Trophoblast cell (in vitro differentiated cells and primary cell): Measurements from ENCODE around the gene SPATA6.
"Not testable (repeated sequence)": the region's sequence is repeated elsewhere in the genome, so short reads cannot be mapped to it uniquely, and the experiment has no call there.

Source experiments
- DNase-seq, 2 donors: peaks; one replicate each; pipeline ENCODE4 v3.0.0-alpha.2; 2016
- H2AFZ ChIP-seq: 2 replicates; pipeline ENCODE4 v1.6.1; 2013; ENCODE audit warnings: low read length, moderate library complexity, mild to moderate bottlenecking; ENCODE audit not compliant: insufficient read depth, poor library complexity
- H2AK5ac ChIP-seq: 2 replicates; pipeline ENCODE4 v1.6.1; 2013; ENCODE audit warnings: mild to moderate bottlenecking, low read length
- H2BK120ac ChIP-seq: 2 replicates; pipeline ENCODE4 v1.6.1; 2013; ENCODE audit warnings: low read length, mild to moderate bottlenecking, moderate library complexity; ENCODE audit not compliant: insufficient read depth, poor library complexity
- H2BK12ac ChIP-seq: 2 replicates; pipeline ENCODE4 v1.6.1; 2013; ENCODE audit warnings: mild to moderate bottlenecking, low read length, moderate library complexity
- H2BK5ac ChIP-seq: 2 replicates; pipeline ENCODE4 v1.6.1; 2013; ENCODE audit warnings: low read length, low read depth, moderate library complexity, mild to moderate bottlenecking; ENCODE audit not compliant: poor library complexity
- H3K14ac ChIP-seq: 2 replicates; pipeline ENCODE4 v1.6.1; 2013; ENCODE audit warnings: mild to moderate bottlenecking, low read length
- H3K18ac ChIP-seq: 2 replicates; pipeline ENCODE4 v1.6.1; 2013; ENCODE audit warnings: mild to moderate bottlenecking, low read length
- H3K23ac ChIP-seq: 2 replicates; pipeline ENCODE4 v1.6.1; 2013; ENCODE audit warnings: low read length
- H3K27ac ChIP-seq: 2 replicates; pipeline ENCODE4 v1.5.1; 2013; ENCODE audit warnings: low read depth, mild to moderate bottlenecking, inconsistent platforms, low read length, moderate library complexity
- H3K27me3 ChIP-seq: 2 replicates; pipeline ENCODE4 v1.6.1; 2013; ENCODE audit warnings: inconsistent platforms, mild to moderate bottlenecking, low read length, moderate library complexity; ENCODE audit not compliant: insufficient read depth
- H3K36me3 ChIP-seq, 2 experiments: 1 replicate in 1 of 2; 2 replicates in 1 of 2; pipeline ENCODE4 v1.6.1; 2013; ENCODE audit warnings: low read length in 2 of 2, mild to moderate bottlenecking in 2 of 2, moderate library complexity in 1 of 2; ENCODE audit not compliant: insufficient read depth in 2 of 2, control insufficient read depth in 1 of 2
- H3K4ac ChIP-seq: 2 replicates; pipeline ENCODE4 v1.6.1; 2013; ENCODE audit warnings: low read depth, mild to moderate bottlenecking, low read length, moderate library complexity
- H3K4me1 ChIP-seq, 2 experiments: 1 replicate in 1 of 2; 2 replicates in 1 of 2; pipeline ENCODE4 v1.6.1; 2013; ENCODE audit warnings: low read length in 2 of 2, mild to moderate bottlenecking in 2 of 2, moderate library complexity in 1 of 2; ENCODE audit not compliant: insufficient read depth in 2 of 2, control insufficient read depth in 1 of 2
- H3K4me2 ChIP-seq: 2 replicates; pipeline ENCODE4 v1.6.1; 2013; ENCODE audit warnings: inconsistent platforms, mild to moderate bottlenecking, low read length, moderate library complexity
- H3K4me3 ChIP-seq: 2 replicates; pipeline ENCODE4 v1.5.1; 2013; ENCODE audit warnings: mild to moderate bottlenecking, low read depth, low read length, inconsistent platforms
- H3K79me1 ChIP-seq: one replicate; pipeline ENCODE4 v1.6.1; 2013; ENCODE audit warnings: low read length
- H3K79me2 ChIP-seq: 2 replicates; pipeline ENCODE4 v1.6.1; 2013; ENCODE audit warnings: low read length, mild to moderate bottlenecking; ENCODE audit not compliant: control insufficient read depth, insufficient read depth, poor library complexity
- H3K9ac ChIP-seq: 2 replicates; pipeline ENCODE4 v1.6.1; 2013; ENCODE audit warnings: mild to moderate bottlenecking, low read length
- H3K9me3 ChIP-seq: 2 replicates; pipeline ENCODE4 v1.6.1; 2013; ENCODE audit warnings: low read depth, mild to moderate bottlenecking, control low read depth, inconsistent platforms, low read length; ENCODE audit not compliant: insufficient read depth
- H4K12ac ChIP-seq: 2 replicates; pipeline ENCODE4 v1.6.1; 2013; ENCODE audit warnings: low read depth, mild to moderate bottlenecking, low read length, moderate library complexity
- H4K8ac ChIP-seq: 2 replicates; pipeline ENCODE4 v1.6.1; 2013; ENCODE audit warnings: low read depth, mild to moderate bottlenecking, low read length, moderate library complexity
- H4K91ac ChIP-seq: one replicate; pipeline ENCODE4 v1.6.1; 2013; ENCODE audit warnings: low read depth, mild to moderate bottlenecking, low read length, moderate library complexity
- WGBS: extraction: QIAGEN DNeasy Blood & Tissue Kit; methylation state at CpG from one replicate; pipeline ENCODE4 v1.1.7; 2013; ENCODE audit warnings: missing lambda C conversion rate; ENCODE audit not compliant: insufficient read length, insufficient coverage; ENCODE audit errors: extremely low coverage; 5-methylcytosine and 5-hydroxymethylcytosine counted together

SPATA6 gene

DNA sequence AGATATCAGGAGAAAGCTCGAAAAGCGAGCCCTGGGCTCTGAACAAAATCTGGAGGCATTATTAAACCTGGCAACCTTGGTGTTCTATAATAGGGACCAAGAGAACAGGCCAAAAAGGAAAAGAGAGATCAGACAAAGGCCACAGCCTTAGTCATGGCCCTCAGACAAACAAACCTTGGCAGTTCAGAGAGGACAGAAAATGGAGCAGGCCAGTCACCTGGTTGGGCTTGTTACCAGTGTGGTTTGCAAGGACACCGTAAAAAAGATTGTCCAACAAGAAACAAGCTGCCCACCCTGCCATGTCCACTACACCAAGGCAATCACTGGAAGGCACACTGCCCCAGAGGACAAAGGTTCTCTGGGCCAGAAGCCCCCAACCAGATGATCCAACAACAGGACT lies 31.2 kb downstream of the SPATA6 start:
- not testable (repeated sequence) for H3K27me3 ChIP-seq, DNase-seq

DNA sequence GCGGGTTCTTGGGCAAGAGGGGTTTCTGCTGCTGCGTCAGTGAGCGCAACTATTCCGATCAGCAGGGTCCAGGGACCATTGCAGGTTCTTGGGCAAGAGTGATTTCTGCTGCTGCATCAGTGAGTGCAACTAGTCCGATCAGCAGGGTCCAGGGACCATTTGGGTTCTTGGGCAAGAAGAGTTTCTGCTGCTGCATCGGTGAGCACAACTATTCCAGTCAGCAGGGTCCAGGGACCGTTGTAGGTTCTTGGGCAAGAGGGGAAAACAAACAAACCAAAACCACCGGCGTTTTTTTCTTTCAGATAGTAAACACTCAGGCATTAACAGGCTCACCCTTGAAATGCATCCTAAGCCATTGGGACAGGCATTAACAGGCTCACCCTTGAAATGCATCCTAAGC lies 32.6 kb downstream of the SPATA6 start:
- no peak overlapping the region for H3K4me3 ChIP-seq
- H3K23ac ChIP-seq: no peak overlapping the region
- no peak overlapping the region for H2BK5ac ChIP-seq
- no peak overlapping the region for H2BK12ac ChIP-seq
- H4K8ac ChIP-seq: no peak overlapping the region
- H2AFZ ChIP-seq: no peak overlapping the region
- no peaks in the 10 kb centered on the region for H3K79me1 ChIP-seq
- no peak for DNase-seq
- H3K4me2 ChIP-seq: no peak overlapping the region
- H3K36me3 ChIP-seq: no peaks in the 10 kb centered on the region
- no peaks in the 10 kb centered on the region for H3K27me3 ChIP-seq
- H3K27ac ChIP-seq: no peak overlapping the region
- WGBS: no CpG with 5 or more reads among the region's 9 CpGs
- no peak overlapping the region for H3K9ac ChIP-seq
- no peak overlapping the region for H3K14ac ChIP-seq
- H3K9me3 ChIP-seq: peaks cover 2% of the 10 kb centered on the region
- H3K18ac ChIP-seq: no peak overlapping the region
- no peak overlapping the region for H2BK120ac ChIP-seq
- H4K12ac ChIP-seq: no peak overlapping the region
- no peak overlapping the region for H2AK5ac ChIP-seq
- no peaks in the 10 kb centered on the region for H3K79me2 ChIP-seq
- no peak overlapping the region for H3K4ac ChIP-seq
- H3K4me1 ChIP-seq: peaks cover 0 to 2% of the 10 kb centered on the region in 2 experiments
- no peak overlapping the region for H4K91ac ChIP-seq

More for the DNA sequence above, 31.2 kb downstream of the SPATA6 start:
- H3K9ac ChIP-seq, H2BK120ac ChIP-seq, H3K9me3 ChIP-seq, H2BK12ac ChIP-seq, H2BK5ac ChIP-seq, H3K23ac ChIP-seq, H4K91ac ChIP-seq, H2AK5ac ChIP-seq, H2AFZ ChIP-seq, H3K18ac ChIP-seq, H3K4me3 ChIP-seq, H4K12ac ChIP-seq, H3K4ac ChIP-seq, H3K4me1 ChIP-seq, H3K27ac ChIP-seq, H3K79me1 ChIP-seq, H3K36me3 ChIP-seq, H3K4me2 ChIP-seq, H3K79me2 ChIP-seq, H4K8ac ChIP-seq, H3K14ac ChIP-seq: not testable (repeated sequence)
- no CpG with 5 or more reads among the region's 3 CpGs for WGBS

DNA sequence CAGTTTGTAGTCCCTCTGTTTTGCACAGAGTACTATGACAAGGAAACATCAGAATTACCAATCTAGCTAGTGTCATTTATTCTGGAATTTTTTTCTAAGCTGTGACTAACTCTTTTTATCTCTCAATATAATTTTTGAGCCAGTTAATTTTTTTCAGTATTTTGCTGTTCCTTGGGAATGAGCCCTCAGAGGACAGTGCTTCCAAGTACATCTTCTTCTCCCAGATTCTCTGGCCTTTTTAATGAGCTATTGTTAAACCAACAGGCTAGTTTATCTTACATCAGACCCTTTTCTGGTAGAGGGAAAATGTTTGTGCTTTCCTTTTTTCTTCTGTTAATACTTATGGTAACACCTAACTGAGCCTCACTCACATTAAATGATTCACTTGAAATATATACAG lies 34.6 kb downstream of the SPATA6 start:
- not testable (repeated sequence) for H2BK5ac ChIP-seq, H3K23ac ChIP-seq, H3K27me3 ChIP-seq, H3K9ac ChIP-seq, H4K91ac ChIP-seq, H2AK5ac ChIP-seq, H4K8ac ChIP-seq, H2AFZ ChIP-seq, H3K4ac ChIP-seq, H3K14ac ChIP-seq, H3K4me1 ChIP-seq, DNase-seq, H3K27ac ChIP-seq, H3K79me1 ChIP-seq, H2BK120ac ChIP-seq, H2BK12ac ChIP-seq, H3K4me3 ChIP-seq, H3K18ac ChIP-seq, H3K79me2 ChIP-seq, H3K4me2 ChIP-seq, H3K9me3 ChIP-seq, H3K36me3 ChIP-seq, H4K12ac ChIP-seq

DNA sequence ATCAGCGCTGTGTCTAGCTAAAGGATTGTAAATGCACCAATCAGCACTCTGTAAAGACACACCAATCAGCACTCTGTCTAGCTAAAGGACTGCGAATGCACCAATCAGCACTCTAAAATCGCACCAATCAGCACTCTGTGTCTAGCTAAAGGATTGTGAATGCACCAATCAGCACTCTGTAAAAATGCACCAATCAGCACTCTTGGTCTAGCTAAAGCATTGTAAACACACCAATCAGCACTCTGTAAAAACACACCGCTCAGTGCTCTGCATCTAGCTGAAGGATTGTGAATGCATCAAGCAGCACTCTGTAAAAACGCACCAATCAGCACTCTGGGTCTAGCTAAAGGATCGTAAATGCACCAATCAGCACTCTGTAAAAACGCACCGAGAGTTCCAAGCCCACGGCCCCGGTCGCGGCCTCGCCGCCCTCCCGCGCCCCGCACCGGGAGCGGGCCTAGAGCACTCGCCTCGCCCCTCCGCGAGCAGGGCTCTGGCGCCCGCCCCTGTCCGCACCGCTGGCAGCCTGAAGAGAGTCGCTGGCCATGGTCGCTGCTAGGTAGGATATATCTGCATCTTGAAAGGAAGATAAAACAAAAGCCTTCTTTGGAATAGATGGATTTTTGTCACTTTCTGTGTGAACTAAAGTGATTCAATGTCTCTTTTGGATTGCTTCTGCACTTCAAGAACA lies 36.5 kb downstream of the SPATA6 start:
- not testable (repeated sequence) for H3K4me2 ChIP-seq, H3K14ac ChIP-seq, H3K4me3 ChIP-seq, H3K27me3 ChIP-seq, H2AFZ ChIP-seq, H2BK5ac ChIP-seq, H3K79me1 ChIP-seq, H3K9ac ChIP-seq, H4K91ac ChIP-seq, DNase-seq, H3K27ac ChIP-seq, H3K18ac ChIP-seq, H2BK120ac ChIP-seq, H3K4me1 ChIP-seq, H3K4ac ChIP-seq, H3K79me2 ChIP-seq, H3K36me3 ChIP-seq, H3K9me3 ChIP-seq, H4K8ac ChIP-seq, H2BK12ac ChIP-seq, H4K12ac ChIP-seq, H3K23ac ChIP-seq, H2AK5ac ChIP-seq
- no CpG with 5 or more reads among the region's 29 CpGs for WGBS
